H9 (cell line): ENCODE data around the gene HDDC2. TPM values are rescaled to one million over a fixed set of nuclear protein-coding genes. Genes with fewer than 3 reads are reported as not detected.

Experiments
- DNase-seq: peaks from one replicate; pipeline ENCODE4 v3.0.0-alpha.2; 2017
- H2AFZ ChIP-seq: one replicate; pipeline ENCODE4 v1.6.1; 2013; ENCODE audit warnings: mild to moderate bottlenecking, low read length, control low read depth, moderate library complexity
- H2AK5ac ChIP-seq: 2 replicates; pipeline ENCODE4 v1.6.1; 2013; ENCODE audit warnings: low read length, control low read depth, mixed read lengths; ENCODE audit not compliant: insufficient read length
- H2BK120ac ChIP-seq: one replicate; pipeline ENCODE4 v1.6.1; 2013; ENCODE audit warnings: low read depth, mild to moderate bottlenecking, low read length, control low read depth, inconsistent platforms; ENCODE audit not compliant: poor library complexity, severe bottlenecking
- H2BK12ac ChIP-seq: 2 replicates; pipeline ENCODE4 v1.6.1; 2013; ENCODE audit warnings: low read length, control low read depth, mixed read lengths, low read depth; ENCODE audit not compliant: insufficient read length
- H2BK15ac ChIP-seq: 2 replicates; pipeline ENCODE4 v1.6.1; 2013; ENCODE audit warnings: low read depth, low read length, control low read depth
- H2BK20ac ChIP-seq: one replicate; pipeline ENCODE4 v1.6.1; 2013; ENCODE audit warnings: low read depth, mild to moderate bottlenecking, low read length, control low read depth, inconsistent platforms; ENCODE audit not compliant: poor library complexity, severe bottlenecking
- H2BK5ac ChIP-seq: 2 replicates; pipeline ENCODE4 v1.6.1; 2013; ENCODE audit warnings: low read length, control low read depth, mixed read lengths; ENCODE audit not compliant: insufficient read length
- H3K14ac ChIP-seq: 2 replicates; pipeline ENCODE4 v1.6.1; 2013; ENCODE audit warnings: low read length, control low read depth; ENCODE audit not compliant: insufficient read depth
- H3K18ac ChIP-seq: 2 replicates; pipeline ENCODE4 v1.6.1; 2013; ENCODE audit warnings: low read depth, mild to moderate bottlenecking, mixed read lengths, low read length, control low read depth; ENCODE audit not compliant: insufficient read length
- H3K23ac ChIP-seq: 2 replicates; pipeline ENCODE4 v1.6.1; 2013; ENCODE audit warnings: low read length, control low read depth, mixed read lengths, low read depth; ENCODE audit not compliant: insufficient read length
- H3K23me2 ChIP-seq: 2 replicates; pipeline ENCODE4 v1.6.1; 2013; ENCODE audit warnings: low read depth, mild to moderate bottlenecking, mixed read lengths, low read length, control low read depth; ENCODE audit not compliant: insufficient read length, poor library complexity, severe bottlenecking
- H3K27ac ChIP-seq: 2 replicates; pipeline ENCODE4 v1.5.1; 2013; ENCODE audit warnings: low read length, control low read depth, mixed read lengths, low read depth; ENCODE audit not compliant: insufficient read length
- H3K27me3 ChIP-seq: 2 replicates; pipeline ENCODE4 v1.6.1; 2013; ENCODE audit warnings: low read length, control low read depth, inconsistent platforms; ENCODE audit not compliant: insufficient read depth
- H3K4ac ChIP-seq: 2 replicates; pipeline ENCODE4 v1.6.1; 2013; ENCODE audit warnings: low read depth, mild to moderate bottlenecking, control low read depth, inconsistent platforms, low read length, moderate library complexity
- H3K4me1 ChIP-seq: 2 replicates; pipeline ENCODE4 v1.6.1; 2013; ENCODE audit warnings: low read length, control low read depth, inconsistent platforms; ENCODE audit not compliant: insufficient read depth
- H3K4me2 ChIP-seq: 2 replicates; pipeline ENCODE4 v1.6.1; 2013; ENCODE audit warnings: low read length, control low read depth, mixed read lengths; ENCODE audit not compliant: insufficient read length, insufficient read depth
- H3K56ac ChIP-seq: 2 replicates; pipeline ENCODE4 v1.6.1; 2013; ENCODE audit warnings: low read depth, mild to moderate bottlenecking, mixed read lengths, low read length, control low read depth; ENCODE audit not compliant: insufficient read length
- H3K79me1 ChIP-seq: 2 replicates; pipeline ENCODE4 v1.6.1; 2013; ENCODE audit warnings: low read depth, mild to moderate bottlenecking, moderate library complexity, low read length, control low read depth, inconsistent platforms; ENCODE audit not compliant: insufficient read depth, poor library complexity, severe bottlenecking
- H3K79me2 ChIP-seq: 2 replicates; pipeline ENCODE4 v1.6.1; 2013; ENCODE audit warnings: low read length, control low read depth, inconsistent platforms; ENCODE audit not compliant: insufficient read depth
- H3K9ac ChIP-seq: 2 replicates; pipeline ENCODE4 v1.6.1; 2013; ENCODE audit warnings: low read length, control low read depth, mixed read lengths; ENCODE audit not compliant: insufficient read length; ENCODE audit errors: extremely low read depth
- H3K9me3 ChIP-seq: one replicate; pipeline ENCODE4 v1.6.1; 2013; ENCODE audit warnings: low read depth, low read length, inconsistent platforms; ENCODE audit not compliant: control insufficient read depth
- H3T11ph ChIP-seq: one replicate; pipeline ENCODE4 v1.6.1; 2013; ENCODE audit warnings: mild to moderate bottlenecking, low read length, control low read depth, inconsistent platforms
- H4K20me1 ChIP-seq: one replicate; pipeline ENCODE4 v1.6.1; 2013; ENCODE audit not compliant: control insufficient read depth, insufficient read length, insufficient read depth
- H4K5ac ChIP-seq: 2 replicates; pipeline ENCODE4 v1.6.1; 2013; ENCODE audit warnings: low read depth, mild to moderate bottlenecking, mixed read lengths, low read length, control low read depth; ENCODE audit not compliant: insufficient read length
- H4K8ac ChIP-seq: replicated peaks from 2 replicates; pipeline ENCODE4 v1.6.1; 2013; ENCODE audit warnings: low read length, control low read depth, mixed read lengths, low read depth; ENCODE audit not compliant: insufficient read length
- H4K91ac ChIP-seq: 2 replicates; pipeline ENCODE4 v1.6.1; 2013; ENCODE audit warnings: low read depth, mild to moderate bottlenecking, moderate library complexity, mixed read lengths, low read length, control low read depth; ENCODE audit not compliant: insufficient read length
- H3K27ac Mint-ChIP-seq, 3 experiments: 2 replicates in 2 of 3; 3 replicates in 1 of 3; pipeline ENCODE4 v1.8.0; 2020 to 2021; ENCODE audit warnings: mixed read lengths in 3 of 3, mild to moderate bottlenecking in 1 of 3, moderate library complexity in 1 of 3
- H3K27me3 Mint-ChIP-seq: 2 replicates; pipeline ENCODE4 v1.8.0; 2021; ENCODE audit warnings: low read depth, mild to moderate bottlenecking, moderate library complexity, mixed read lengths
- H3K36me3 Mint-ChIP-seq, 3 experiments: 2 replicates in 2 of 3; 3 replicates in 1 of 3; pipeline ENCODE4 v1.8.0; 2020 to 2021; ENCODE audit warnings: low read depth in 3 of 3, mixed read lengths in 3 of 3; ENCODE audit not compliant: insufficient read depth in 1 of 3
- H3K4me1 Mint-ChIP-seq, 2 experiments: 2 replicates each; pipeline ENCODE4 v1.8.0; 2020; ENCODE audit warnings: mixed read lengths in 2 of 2
- H3K4me3 Mint-ChIP-seq, 2 experiments: 2 replicates in 1 of 2; 3 replicates in 1 of 2; pipeline ENCODE4 v1.8.0; 2020 to 2021; ENCODE audit warnings: mild to moderate bottlenecking in 2 of 2, mixed read lengths in 2 of 2, moderate library complexity in 1 of 2
- H3K9me3 Mint-ChIP-seq, 2 experiments: 2 replicates in 1 of 2; 3 replicates in 1 of 2; pipeline ENCODE4 v1.8.0; 2020; ENCODE audit warnings: mild to moderate bottlenecking in 2 of 2, mixed read lengths in 2 of 2, moderate library complexity in 1 of 2
- CTCF ChIP-seq: fragments of 200-600 bp; sonication (generic); conservative IDR thresholded peaks from 3 replicates; pipeline ENCODE4 v1.8.0; 2021; ENCODE audit warnings: antibody characterized with exemption, mild to moderate bottlenecking
- WGBS: extraction: QIAGEN DNeasy Blood & Tissue Kit; methylation state at CpG from one replicate; pipeline ENCODE4 v1.1.7; 2013; ENCODE audit warnings: missing lambda C conversion rate, low lambda C conversion rate, mixed read lengths; ENCODE audit not compliant: insufficient read length; ENCODE audit errors: extremely low coverage; 5-methylcytosine and 5-hydroxymethylcytosine counted together
- total RNA-seq: library from RNA; stranded (reverse); gene quantifications from 2 replicates; pipeline ENCODE4 v1.2.1, GENCODE V29; 2021

The HDDC2 gene
- total RNA-seq, 1 experiment from 2014 or later: 77.8 TPM

GRCh38 chr6:125275779-125276178, 26.0 kb downstream of the HDDC2 start:
- Histone ChIP-seq H4K91ac (no peak overlapping the region), H3K14ac (no peak overlapping the region), H3K56ac (no peak overlapping the region), H3K4me1 (no peaks in the 10 kb centered on the region), H2AK5ac (no peak overlapping the region), H2BK20ac (no peak overlapping the region), H3T11ph (no peak overlapping the region), H2BK120ac (no peak overlapping the region), H4K8ac (no peak overlapping the region), H2BK15ac (no peak overlapping the region), H2BK5ac (no peak overlapping the region), H3K4me2 (no peak overlapping the region), H3K79me1 (no peaks in the 10 kb centered on the region), H3K27ac (no peak overlapping the region), H3K79me2 (no peaks in the 10 kb centered on the region), H3K27me3 (no peaks in the 10 kb centered on the region), H4K20me1 (no peaks in the 10 kb centered on the region), H2AFZ (no peak overlapping the region), H4K5ac (no peak overlapping the region), H3K23ac (no peak overlapping the region), H3K18ac (no peak overlapping the region), H3K9ac (no peak overlapping the region), H3K4ac (no peak overlapping the region), H3K9me3 (no peaks in the 10 kb centered on the region), H2BK12ac (no peak overlapping the region), H3K23me2 (no peaks in the 10 kb centered on the region)
- DNase-seq: no peak
- no CpG with 5 or more reads among the region's 3 CpGs for WGBS
- no peak overlapping the region for H3K27ac Mint-ChIP-seq
- TF ChIP-seq CTCF: no peak
- H3K36me3 Mint-ChIP-seq: peaks cover 19 to 39% (median 24%) of the 10 kb centered on the region in 3 experiments
- H3K4me1 Mint-ChIP-seq: peaks cover 14 to 15% of the 10 kb centered on the region in 2 experiments
- peaks cover under 1% of the 10 kb centered on the region in 2 experiments; a peak in 3 of 5 replicates for H3K9me3 Mint-ChIP-seq
- no peak overlapping the region for H3K4me3 Mint-ChIP-seq
- no peaks in the 10 kb centered on the region for H3K27me3 Mint-ChIP-seq
